ENCODE data around the gene ABLIM2. TPM values are rescaled to one million over a fixed set of nuclear protein-coding genes. Genes with fewer than 3 reads are reported as not detected.

ABLIM2 gene
- total RNA-seq, 2 experiments from 2014 or later = 0.76 TPM; not detected in 1

GRCh38 chr4:8120501-8120900 lies 38.1 kb downstream of the ABLIM2 start:
- POLR2A ChIA-PET = no interaction called here
- no peak for TF ChIP-seq CTCF (conservative IDR thresholded peaks at IDR 0.05; ENCODE audit: low read length)
- no peak for TF ChIP-seq EZH2phosphoT487 (IDR thresholded peaks at IDR 0.05; ENCODE audit: borderline replicate concordance, low read depth, low read length)

GRCh38 chr4:8119877-8120276 lies 38.7 kb downstream of the ABLIM2 start:
- DNase-seq (ENCODE audit: low spot score) = no peak
- Histone ChIP-seq H3K9me2 (ENCODE audit: insufficient read depth, low read length) (no peaks in the 10 kb centered on the region), H4K20me1 (ENCODE audit: insufficient read depth, low read length) (no peaks in the 10 kb centered on the region), H3K79me2 (ENCODE audit: insufficient read depth, low read depth, low read length) (no peaks in the 10 kb centered on the region), H2AFZ (ENCODE audit: low read length) (no peak overlapping the region), H3K4me3 (ENCODE audit: low read depth, low read length, poor library complexity, severe bottlenecking) (no peak overlapping the region), H3K36me3 (ENCODE audit: insufficient read depth, low read length) (no peaks in the 10 kb centered on the region), H3K4me1 (ENCODE audit: insufficient read depth, low read length, poor library complexity, severe bottlenecking) (peaks cover 11% of the 10 kb centered on the region), H3K27ac (ENCODE audit: low read depth, low read length, poor library complexity, severe bottlenecking) (no peak overlapping the region), H3K9me3 (ENCODE audit: low read length) (no peaks in the 10 kb centered on the region), H3K4me2 (ENCODE audit: low read length) (no peak overlapping the region)
- ChIA-PET CTCF (ENCODE audit: unreplicated experiment) (no interaction called here), POLR2A (no interaction called here)
- BruUV-seq (replicated peaks) = no TSS peak
- intact Hi-C loops (cut with micrococcal nuclease; ENCODE audit: unreplicated experiment) = no loop called here
- TF ChIP-seq EZH2phosphoT487 (IDR thresholded peaks at IDR 0.05; ENCODE audit: borderline replicate concordance, low read depth, low read length) (no peak), CTCF (conservative IDR thresholded peaks at IDR 0.05; ENCODE audit: low read length) (no peak)

More at GRCh38 chr4:8120501-8120900, 38.1 kb downstream of the ABLIM2 start:
- no TSS peak for BruUV-seq (replicated peaks)
- Histone ChIP-seq H4K20me1 (ENCODE audit: insufficient read depth, low read length) (no peaks in the 10 kb centered on the region), H3K9me3 (ENCODE audit: low read length) (no peaks in the 10 kb centered on the region), H2AFZ (ENCODE audit: low read length) (no peak overlapping the region), H3K79me2 (ENCODE audit: insufficient read depth, low read depth, low read length) (no peaks in the 10 kb centered on the region), H3K36me3 (ENCODE audit: insufficient read depth, low read length) (no peaks in the 10 kb centered on the region), H3K27ac (ENCODE audit: low read depth, low read length, poor library complexity, severe bottlenecking) (no peak overlapping the region), H3K4me3 (ENCODE audit: low read depth, low read length, poor library complexity, severe bottlenecking) (no peak overlapping the region), H3K9me2 (ENCODE audit: insufficient read depth, low read length) (no peaks in the 10 kb centered on the region), H3K4me1 (ENCODE audit: insufficient read depth, low read length, poor library complexity, severe bottlenecking) (peaks cover 11% of the 10 kb centered on the region), H3K4me2 (ENCODE audit: low read length) (no peak overlapping the region)
- intact Hi-C loops (cut with micrococcal nuclease; ENCODE audit: unreplicated experiment) = no loop called here
- CTCF ChIA-PET (ENCODE audit: unreplicated experiment) = no interaction called here
- DNase-seq (ENCODE audit: low spot score) = no peak

- Histone ChIP-seq H3K4me1 (ENCODE audit: insufficient read depth, low read length, poor library complexity, severe bottlenecking) (peaks cover 6% of the 10 kb centered on the region), H3K4me3 (ENCODE audit: low read depth, low read length, poor library complexity, severe bottlenecking) (no peak overlapping the region), H4K20me1 (ENCODE audit: insufficient read depth, low read length) (no peaks in the 10 kb centered on the region), H2AFZ (ENCODE audit: low read length) (no peak overlapping the region), H3K79me2 (ENCODE audit: insufficient read depth, low read depth, low read length) (no peaks in the 10 kb centered on the region), H3K9me3 (ENCODE audit: low read length) (no peaks in the 10 kb centered on the region), H3K9me2 (ENCODE audit: insufficient read depth, low read length) (no peaks in the 10 kb centered on the region), H3K4me2 (ENCODE audit: low read length) (no peak overlapping the region), H3K27ac (ENCODE audit: low read depth, low read length, poor library complexity, severe bottlenecking) (no peak overlapping the region), H3K36me3 (ENCODE audit: insufficient read depth, low read length) (no peaks in the 10 kb centered on the region)
- no TSS peak for BruUV-seq (replicated peaks)
- ChIA-PET POLR2A (interaction anchor here (1.3 kb wide), 1 partner anchor 12 kb away, joined by 3 read pairs; no protein-coding TSS in a partner anchor), CTCF (ENCODE audit: unreplicated experiment) (no interaction called here)
- TF ChIP-seq EZH2phosphoT487 (IDR thresholded peaks at IDR 0.05; ENCODE audit: borderline replicate concordance, low read depth, low read length) (no peak), CTCF (conservative IDR thresholded peaks at IDR 0.05; ENCODE audit: low read length) (no peak)
- DNase-seq (ENCODE audit: low spot score) = no peak
- intact Hi-C loops (cut with micrococcal nuclease; ENCODE audit: unreplicated experiment) = no loop called here
These were observed 40.1 kb downstream of the ABLIM2 start for GRCh38 chr4:8118531-8118930.
